SKM-1 (cell line): ENCODE measurements around the gene CAMK1D.

Source experiments
- DNase-seq: peaks from one replicate; lab custom pipeline; 2025; ENCODE audit not compliant: unreplicated experiment; lab: John Stamatoyannopoulos, UW

Gene CAMK1D

GRCh38 chr10:12642036-12642435, 292.7 kb downstream of the CAMK1D start:
- no peak for DNase-seq

- DNase-seq, result no peak
Measured at GRCh38 chr10:12643279-12643678, 293.9 kb downstream of the CAMK1D start.

- no peak for DNase-seq
Measured at GRCh38 chr10:12644380-12645144, 295.2 kb downstream of the CAMK1D start.

- no peak for DNase-seq
Measured at GRCh38 chr10:12645449-12645848, 296.1 kb downstream of the CAMK1D start.

- no peak for DNase-seq
Measured at GRCh38 chr10:12649012-12649584, 299.8 kb downstream of the CAMK1D start.

GRCh38 chr10:12650122-12650521, 300.8 kb downstream of the CAMK1D start:
- DNase-seq, result no peak

- no peak for DNase-seq
Measured at GRCh38 chr10:12650538-12651298, 301.4 kb downstream of the CAMK1D start.

GRCh38 chr10:12655940-12656339, 306.6 kb downstream of the CAMK1D start:
- DNase-seq, result no peak

GRCh38 chr10:12656518-12657142, 307.3 kb downstream of the CAMK1D start:
- peak; percentile 17 for DNase-seq

GRCh38 chr10:12657489-12657888, 308.1 kb downstream of the CAMK1D start:
- DNase-seq, result no peak

GRCh38 chr10:12658526-12658925, 309.2 kb downstream of the CAMK1D start:
- DNase-seq, result no peak

- no peak for DNase-seq
Measured at GRCh38 chr10:12659706-12660105, 310.4 kb downstream of the CAMK1D start.

GRCh38 chr10:12660812-12661211, 311.5 kb downstream of the CAMK1D start:
- DNase-seq, result no peak

GRCh38 chr10:12661671-12662070, 312.3 kb downstream of the CAMK1D start:
- DNase-seq, result no peak

- no peak for DNase-seq
Measured at GRCh38 chr10:12663863-12664262, 314.5 kb downstream of the CAMK1D start.

- DNase-seq, result no peak
Measured at GRCh38 chr10:12665501-12665900, 316.2 kb downstream of the CAMK1D start.

GRCh38 chr10:12667052-12667451, 317.7 kb downstream of the CAMK1D start:
- no peak for DNase-seq

- no peak for DNase-seq
Measured at GRCh38 chr10:12668634-12669033, 319.3 kb downstream of the CAMK1D start.

- DNase-seq, result no peak
Measured at GRCh38 chr10:12670004-12670403, 320.7 kb downstream of the CAMK1D start.

GRCh38 chr10:12675186-12675585, 325.8 kb downstream of the CAMK1D start:
- no peak for DNase-seq

GRCh38 chr10:12679636-12680035, 330.3 kb downstream of the CAMK1D start:
- DNase-seq, result no peak

- no peak for DNase-seq
Measured at GRCh38 chr10:12681252-12681651, 331.9 kb downstream of the CAMK1D start.
